CD8-positive, alpha-beta memory T cell (primary cell): ENCODE data around the gene CABYR. TPM values are rescaled to one million over a fixed set of nuclear protein-coding genes. Genes with fewer than 3 reads are reported as not detected.

Experiments
- CTCF ChIA-PET: fragments of 350-600 bp; sonication (Branson Sonifier 250); formaldehyde crosslinking; loops from one replicate; lab custom pipeline; 2021; ENCODE audit warnings: antibody characterized with exemption; lab: Charles Lee
- POLR2A ChIA-PET: fragments of 350-600 bp; sonication (Branson Sonifier 250); formaldehyde crosslinking; loops from one replicate; lab custom pipeline; 2021; ENCODE audit warnings: antibody characterized with exemption; lab: Charles Lee
- DNase-seq, 5 donors: peaks; one replicate each; pipeline versions ENCODE4 v3.0.0 to v3.0.0-alpha.2; 2020 to 2022; ENCODE audit warnings: mixed read lengths in 1 of 5
- H3K27ac ChIP-seq: one replicate; pipeline ENCODE4 v1.7.0; 2013; ENCODE audit warnings: low read depth, mild to moderate bottlenecking, low read length, moderate library complexity
- H3K27me3 ChIP-seq: 2 replicates; pipeline ENCODE4 v1.7.0; 2013; ENCODE audit warnings: low read length, mild to moderate bottlenecking; ENCODE audit not compliant: insufficient read depth, poor library complexity, severe bottlenecking
- H3K36me3 ChIP-seq: 2 replicates; pipeline ENCODE4 v1.7.0; 2013; ENCODE audit warnings: mild to moderate bottlenecking, low read length, moderate library complexity; ENCODE audit not compliant: insufficient read depth
- H3K4me1 ChIP-seq: 2 replicates; pipeline ENCODE4 v1.7.0; 2013; ENCODE audit warnings: mild to moderate bottlenecking, low read length, moderate library complexity; ENCODE audit not compliant: insufficient read depth
- H3K4me3 ChIP-seq: 2 replicates; pipeline ENCODE4 v1.7.0; 2013; ENCODE audit warnings: mild to moderate bottlenecking, low read length
- H3K9me3 ChIP-seq: 2 replicates; pipeline ENCODE4 v1.7.0; 2013; ENCODE audit warnings: mild to moderate bottlenecking, low read length
- H3K27ac Mint-ChIP-seq, 8 donors: one replicate each; pipeline ENCODE4 v1.8.0; 2020 to 2021; ENCODE audit warnings: mixed read lengths in 8 of 8, mild to moderate bottlenecking in 6 of 8, inconsistent platforms in 3 of 8, moderate library complexity in 3 of 8
- H3K27me3 Mint-ChIP-seq, 2 donors: one replicate each; pipeline ENCODE4 v1.8.0; 2020 to 2021; ENCODE audit warnings: mixed read lengths in 2 of 2, mild to moderate bottlenecking in 1 of 2, moderate library complexity in 1 of 2
- H3K36me3 Mint-ChIP-seq, 3 donors: one replicate each; pipeline ENCODE4 v1.8.0; 2020 to 2021; ENCODE audit warnings: mixed read lengths in 3 of 3, inconsistent platforms in 1 of 3, mild to moderate bottlenecking in 1 of 3
- H3K4me1 Mint-ChIP-seq, 3 donors: one replicate each; pipeline ENCODE4 v1.8.0; 2020 to 2021; ENCODE audit warnings: mixed read lengths in 3 of 3, inconsistent platforms in 1 of 3, mild to moderate bottlenecking in 1 of 3
- H3K4me3 Mint-ChIP-seq, 7 donors: one replicate each; pipeline ENCODE4 v1.8.0; 2020 to 2021; ENCODE audit warnings: mixed read lengths in 7 of 7, mild to moderate bottlenecking in 6 of 7, moderate library complexity in 4 of 7, inconsistent platforms in 2 of 7
- H3K9me3 Mint-ChIP-seq, 5 donors: one replicate each; pipeline ENCODE4 v1.8.0; 2020 to 2022; ENCODE audit warnings: mixed read lengths in 5 of 5, mild to moderate bottlenecking in 3 of 5, moderate library complexity in 2 of 5, inconsistent platforms in 1 of 5
- polyA plus RNA-seq: library from polyadenylated mRNA; unstranded; fragments of 300-500 nt; fragmentation: Illumina TruSeq; gene quantifications from one replicate; pipeline ENCODE4 v1.2.3, GENCODE V29; 2021
- total RNA-seq, 2 experiments: library from RNA; stranded (reverse); gene quantifications; one replicate each; pipeline ENCODE4 v1.2.3, GENCODE V29; 2021

Gene CABYR
- total and polyA plus RNA-seq, 3 experiments from 2014 or later = 0.62 to 1.7 (median 1.2) TPM

DNA sequence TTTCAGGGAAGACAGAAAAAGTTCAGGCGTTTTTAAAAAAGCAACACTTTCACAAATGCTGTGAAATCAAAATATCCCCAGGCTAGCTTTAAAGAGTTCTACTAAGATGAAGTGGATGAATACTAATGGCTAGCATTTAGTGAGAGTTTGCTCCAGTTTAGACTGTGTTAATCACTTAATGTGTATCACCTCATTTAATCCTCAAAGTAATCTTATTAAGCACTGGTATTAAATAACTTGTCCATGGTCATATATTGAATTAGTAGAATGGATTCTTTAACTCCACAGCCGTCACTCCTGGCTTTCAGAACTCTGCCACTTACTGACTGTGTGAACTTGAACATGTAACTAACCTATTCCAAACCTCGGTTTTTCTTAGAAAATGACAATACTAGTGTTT is 66.0 kb downstream of the CABYR start:
- Mint-ChIP-seq H3K27ac (no peak overlapping the region), H3K4me1 (no peaks in the 10 kb centered on the region), H3K9me3 (no peaks in the 10 kb centered on the region), H3K4me3 (no peak overlapping the region), H3K27me3 (peaks cover 10 to 18% of the 10 kb centered on the region in 2 donors), H3K36me3 (no peaks in the 10 kb centered on the region)
- H3K27me3 ChIP-seq = no peaks in the 10 kb centered on the region
- DNase-seq = no peak
- no peaks in the 10 kb centered on the region for H3K4me1 ChIP-seq
- ChIA-PET CTCF (interaction anchor here (1.1 kb wide), 1 partner anchor 14 kb away, joined by 3 read pairs; no protein-coding TSS in a partner anchor), POLR2A (no interaction called here)
- no peaks in the 10 kb centered on the region for H3K9me3 ChIP-seq
- no peak overlapping the region for H3K27ac ChIP-seq
- H3K4me3 ChIP-seq = no peak overlapping the region
- no peaks in the 10 kb centered on the region for H3K36me3 ChIP-seq

GRCh38 chr18:24208270-24209035 is 69.6 kb downstream of the CABYR start:
- DNase-seq = no peak
- Histone ChIP-seq H3K9me3 (no peaks in the 10 kb centered on the region), H3K4me3 (no peak overlapping the region), H3K27ac (no peak overlapping the region), H3K4me1 (no peaks in the 10 kb centered on the region), H3K36me3 (no peaks in the 10 kb centered on the region), H3K27me3 (no peaks in the 10 kb centered on the region)
- no peaks in the 10 kb centered on the region for H3K9me3 Mint-ChIP-seq
- peaks cover 10 to 16% of the 10 kb centered on the region in 2 donors for H3K27me3 Mint-ChIP-seq
- ChIA-PET POLR2A (no interaction called here), CTCF (no interaction called here)
- H3K4me3 Mint-ChIP-seq = no peak overlapping the region
- H3K36me3 Mint-ChIP-seq = no peaks in the 10 kb centered on the region
- H3K27ac Mint-ChIP-seq = no peak overlapping the region
- no peaks in the 10 kb centered on the region for H3K4me1 Mint-ChIP-seq

- H3K9me3 ChIP-seq = no peaks in the 10 kb centered on the region
- no peak overlapping the region for H3K27ac ChIP-seq
- no peaks in the 10 kb centered on the region for H3K36me3 ChIP-seq
- H3K4me1 ChIP-seq = no peaks in the 10 kb centered on the region
- Mint-ChIP-seq H3K27ac (no peak overlapping the region), H3K27me3 (peaks cover 15 to 16% of the 10 kb centered on the region in 2 donors), H3K4me1 (no peaks in the 10 kb centered on the region), H3K4me3 (no peak overlapping the region), H3K36me3 (no peaks in the 10 kb centered on the region), H3K9me3 (no peaks in the 10 kb centered on the region)
- no peak for DNase-seq
- H3K4me3 ChIP-seq = no peak overlapping the region
- H3K27me3 ChIP-seq = no peaks in the 10 kb centered on the region
- POLR2A ChIA-PET = interaction anchor here (0.5 kb wide), 1 partner anchor 451 kb away, joined by 6 read pairs; no protein-coding TSS in a partner anchor
- CTCF ChIA-PET = no interaction called here
Measured at GRCh38 chr18:24209558-24209957, 70.7 kb downstream of the CABYR start.

Other genes starting within 250 kb of the CABYR start
- gene TTC39C, start 124.3 kb upstream of the CABYR start, total RNA-seq = 10 to 100 TPM; 57.4 to 59.5 TPM
- gene TTC39C, start 124.3 kb upstream of the CABYR start, polyA plus RNA-seq = 80.2 TPM